PC-3 (cell line): ENCODE results near the gene PFKL.

Source experiments
- EZH2 ChIP-seq: fragments of 300-600 bp; sonication (generic); IDR thresholded peaks from one replicate; pipeline ENCODE4 v1.6.1; 2017; ENCODE audit warnings: antibody characterized with exemption, mild to moderate bottlenecking, low read length; ENCODE audit not compliant: unreplicated experiment
- TF ChIP-seq, protein P1 (sequence below): fragments of 300-600 bp; sonication (generic); conservative IDR thresholded peaks from 2 replicates; pipeline ENCODE4 v1.5.1; 2017; ENCODE audit warnings: antibody characterized with exemption, low read depth, mild to moderate bottlenecking, low read length

DNA sequence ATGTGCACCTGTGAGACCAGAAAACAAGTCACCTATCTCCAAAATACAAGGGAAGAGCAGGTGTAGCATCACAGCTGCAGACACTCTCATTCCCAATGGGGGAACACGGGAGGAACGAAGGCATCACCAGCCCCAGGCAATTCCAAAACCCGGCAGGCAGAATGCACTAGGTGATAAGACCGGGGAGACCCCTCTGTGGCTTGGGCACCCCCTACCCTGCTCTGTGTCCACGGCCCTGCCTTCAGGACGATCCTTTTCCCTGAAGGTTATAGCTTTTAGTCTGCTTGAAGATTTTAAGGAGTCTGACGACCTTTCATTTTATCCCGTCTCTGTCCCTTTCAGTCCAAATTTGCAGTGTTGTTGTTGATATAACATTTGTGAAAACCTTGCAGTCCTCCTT is 72.8 kb downstream of the PFKL start:
- no peak for TF ChIP-seq EZH2
- TF ChIP-seq, protein P1, sequence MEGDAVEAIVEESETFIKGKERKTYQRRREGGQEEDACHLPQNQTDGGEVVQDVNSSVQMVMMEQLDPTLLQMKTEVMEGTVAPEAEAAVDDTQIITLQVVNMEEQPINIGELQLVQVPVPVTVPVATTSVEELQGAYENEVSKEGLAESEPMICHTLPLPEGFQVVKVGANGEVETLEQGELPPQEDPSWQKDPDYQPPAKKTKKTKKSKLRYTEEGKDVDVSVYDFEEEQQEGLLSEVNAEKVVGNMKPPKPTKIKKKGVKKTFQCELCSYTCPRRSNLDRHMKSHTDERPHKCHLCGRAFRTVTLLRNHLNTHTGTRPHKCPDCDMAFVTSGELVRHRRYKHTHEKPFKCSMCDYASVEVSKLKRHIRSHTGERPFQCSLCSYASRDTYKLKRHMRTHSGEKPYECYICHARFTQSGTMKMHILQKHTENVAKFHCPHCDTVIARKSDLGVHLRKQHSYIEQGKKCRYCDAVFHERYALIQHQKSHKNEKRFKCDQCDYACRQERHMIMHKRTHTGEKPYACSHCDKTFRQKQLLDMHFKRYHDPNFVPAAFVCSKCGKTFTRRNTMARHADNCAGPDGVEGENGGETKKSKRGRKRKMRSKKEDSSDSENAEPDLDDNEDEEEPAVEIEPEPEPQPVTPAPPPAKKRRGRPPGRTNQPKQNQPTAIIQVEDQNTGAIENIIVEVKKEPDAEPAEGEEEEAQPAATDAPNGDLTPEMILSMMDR = no peak
